MM.1S (cell line): ENCODE measurements around the gene PERCC1.

Source experiments
- DNase-seq: peaks from one replicate; pipeline ENCODE4 v3.0.0-alpha.2; 2015
- H2AFZ ChIP-seq: fragments of 300-600 bp; sonication (generic); 2 replicates; pipeline ENCODE4 v1.6.0; 2016; ENCODE audit warnings: antibody characterized with exemption, low read length
- H3F3A ChIP-seq: fragments of 300-600 bp; sonication (generic); 2 replicates; pipeline ENCODE4 v1.6.1; 2016; ENCODE audit warnings: mild to moderate bottlenecking, antibody characterized with exemption, low read length, moderate library complexity, mixed read lengths; ENCODE audit not compliant: insufficient read depth
- H3K27ac ChIP-seq: fragments of 300-600 bp; sonication (generic); 2 replicates; pipeline ENCODE4 v1.5.1; 2016; ENCODE audit warnings: mild to moderate bottlenecking, low read length
- H3K27me3 ChIP-seq: fragments of 300-600 bp; sonication (generic); replicated peaks from 2 replicates; pipeline ENCODE4 v1.6.0; 2016; ENCODE audit warnings: low read length; ENCODE audit not compliant: insufficient read depth
- H3K36me3 ChIP-seq: fragments of 300-600 bp; sonication (generic); replicated peaks from 2 replicates; pipeline ENCODE4 v1.6.1; 2016; ENCODE audit warnings: mild to moderate bottlenecking, low read length, mixed read lengths; ENCODE audit not compliant: insufficient read depth
- H3K4me1 ChIP-seq: fragments of 300-600 bp; sonication (generic); 2 replicates; pipeline ENCODE4 v1.6.1; 2016; ENCODE audit warnings: low read length, mixed read lengths
- H3K4me2 ChIP-seq: fragments of 300-600 bp; sonication (generic); 2 replicates; pipeline ENCODE4 v1.6.0; 2016; ENCODE audit warnings: low read depth, low read length
- H3K4me3 ChIP-seq: fragments of 300-600 bp; sonication (generic); 2 replicates; pipeline ENCODE4 v1.5.1; 2016; ENCODE audit warnings: low read length, mixed read lengths
- H3K79me2 ChIP-seq: fragments of 300-600 bp; sonication (generic); 2 replicates; pipeline ENCODE4 v1.6.1; 2016; ENCODE audit warnings: mixed run types, low read length, mixed read lengths
- H3K9ac ChIP-seq: fragments of 300-600 bp; sonication (generic); 2 replicates; pipeline ENCODE4 v1.6.1; 2016; ENCODE audit warnings: low read length, mixed read lengths
- H3K9me2 ChIP-seq: fragments of 300-600 bp; sonication (generic); replicated peaks from 2 replicates; pipeline ENCODE4 v1.6.1; 2016; ENCODE audit warnings: mild to moderate bottlenecking, low read length, mixed read lengths; ENCODE audit not compliant: insufficient read depth
- H3K9me3 ChIP-seq: fragments of 300-600 bp; sonication (generic); replicated peaks from 2 replicates; pipeline ENCODE4 v1.6.1; 2016; ENCODE audit warnings: mild to moderate bottlenecking, low read length, mixed read lengths; ENCODE audit not compliant: insufficient read depth
- H4K20me1 ChIP-seq: fragments of 300-600 bp; sonication (generic); 2 replicates; pipeline ENCODE4 v1.6.1; 2016; ENCODE audit warnings: mild to moderate bottlenecking, low read length, moderate library complexity, mixed read lengths; ENCODE audit not compliant: insufficient read depth
- CTCF ChIP-seq: fragments of 300-600 bp; sonication (generic); IDR thresholded peaks from 2 replicates; pipeline ENCODE4 v1.5.1; 2016; ENCODE audit warnings: antibody characterized with exemption, low read length, mixed read lengths
- EZH2 ChIP-seq: fragments of 300-600 bp; sonication (generic); optimal IDR thresholded peaks from 2 replicates; pipeline ENCODE3; 2017; ENCODE audit warnings: low read depth, mild to moderate bottlenecking, antibody characterized with exemption, low read length, mixed read lengths
- EZH2phosphoT487 ChIP-seq: fragments of 300-600 bp; sonication (generic); IDR thresholded peaks from 2 replicates; pipeline ENCODE4 v1.6.1; 2018; ENCODE audit warnings: antibody characterized with exemption, low read length

The PERCC1 gene

GRCh38 chr16:1444730-1445517 lies 14.0 kb downstream of the PERCC1 start:
- no peak overlapping the region for H3K9ac ChIP-seq
- H3K36me3 ChIP-seq, result no peaks in the 10 kb centered on the region
- H3K27ac ChIP-seq, result no peak overlapping the region
- H2AFZ ChIP-seq, result no peak overlapping the region
- no peaks in the 10 kb centered on the region for H3K79me2 ChIP-seq
- H3K4me3 ChIP-seq, result no peak overlapping the region
- no peaks in the 10 kb centered on the region for H3K4me1 ChIP-seq
- no peaks in the 10 kb centered on the region for H3F3A ChIP-seq
- no peaks in the 10 kb centered on the region for H3K9me2 ChIP-seq
- DNase-seq, result no peak
- H4K20me1 ChIP-seq, result no peaks in the 10 kb centered on the region
- no peaks in the 10 kb centered on the region for H3K9me3 ChIP-seq
- H3K4me2 ChIP-seq, result no peak overlapping the region
- peaks cover 7% of the 10 kb centered on the region; the same call in 1 of the 2 replicates for H3K27me3 ChIP-seq
- no peak for TF ChIP-seq EZH2phosphoT487
- TF ChIP-seq EZH2, result no peak
- no peak for TF ChIP-seq CTCF

- Histone ChIP-seq H2AFZ (no peak overlapping the region), H3K27me3 (peaks cover 7% of the 10 kb centered on the region; the same call in 1 of the 2 replicates), H3K4me3 (no peak overlapping the region), H4K20me1 (no peaks in the 10 kb centered on the region), H3K4me1 (no peaks in the 10 kb centered on the region), H3K9me2 (no peaks in the 10 kb centered on the region), H3K9me3 (no peaks in the 10 kb centered on the region), H3K9ac (no peak overlapping the region), H3K36me3 (no peaks in the 10 kb centered on the region), H3K27ac (no peak overlapping the region), H3K79me2 (no peaks in the 10 kb centered on the region), H3K4me2 (no peak overlapping the region), H3F3A (no peaks in the 10 kb centered on the region)
- TF ChIP-seq CTCF, result no peak
- no peak for TF ChIP-seq EZH2
- TF ChIP-seq EZH2phosphoT487, result no peak
- DNase-seq, result no peak
Measured at GRCh38 chr16:1445518-1446203, 14.8 kb downstream of the PERCC1 start.

GRCh38 chr16:1446296-1447080 lies 15.6 kb downstream of the PERCC1 start:
- Histone ChIP-seq H3K4me3 (no peak overlapping the region), H3K27ac (no peak overlapping the region)
- no peak for DNase-seq

More at GRCh38 chr16:1446296-1447080, 15.6 kb downstream of the PERCC1 start:
- no peaks in the 10 kb centered on the region for H3F3A ChIP-seq
- no peaks in the 10 kb centered on the region for H3K4me1 ChIP-seq
- H3K9ac ChIP-seq, result no peak overlapping the region
- H3K9me3 ChIP-seq, result no peaks in the 10 kb centered on the region
- no peaks in the 10 kb centered on the region for H3K9me2 ChIP-seq
- H3K4me2 ChIP-seq, result no peak overlapping the region
- no peaks in the 10 kb centered on the region for H4K20me1 ChIP-seq
- peaks cover under 1% of the 10 kb centered on the region; the same call in 1 of the 2 replicates for H3K27me3 ChIP-seq
- H3K79me2 ChIP-seq, result no peaks in the 10 kb centered on the region
- H3K36me3 ChIP-seq, result no peaks in the 10 kb centered on the region
- TF ChIP-seq EZH2, result no peak
- no peak for TF ChIP-seq EZH2phosphoT487
- no peak for TF ChIP-seq CTCF
- H2AFZ ChIP-seq, result no peak overlapping the region
